SK-N-SH (cell line): ENCODE measurements around the gene PLEKHA6.

Source experiments
- CHD2 ChIP-seq: fragments of 150-350 bp; IDR thresholded peaks from 2 replicates; pipeline ENCODE4 v1.6.1; 2018; ENCODE audit warnings: low read length; ENCODE audit not compliant: partially characterized antibody
- CTCF ChIP-seq: fragments of 200-600 bp; sonication (generic); IDR thresholded peaks from 2 replicates; pipeline ENCODE4 v1.6.1; 2017; ENCODE audit warnings: antibody characterized with exemption, mild to moderate bottlenecking, moderate library complexity
- ELF1 ChIP-seq: IDR thresholded peaks from 2 replicates; pipeline ENCODE4 v1.4.0; 2012
- GABPA ChIP-seq: IDR thresholded peaks from 2 replicates; pipeline ENCODE4 v1.4.0; 2012; ENCODE audit warnings: low read depth, mild to moderate bottlenecking
- MXI1 ChIP-seq: IDR thresholded peaks from 2 replicates; pipeline ENCODE4 v1.6.1; 2012; ENCODE audit warnings: mild to moderate bottlenecking, low read depth, low read length, improper control_type of control experiment
- POLR2AphosphoS5 ChIP-seq: IDR thresholded peaks from 2 replicates; pipeline ENCODE4 v1.6.1; 2012; ENCODE audit warnings: low read depth, low read length
- RCOR1 ChIP-seq: fragments of 150-350 bp; IDR thresholded peaks from 2 replicates; pipeline ENCODE4 v1.6.1; 2017; ENCODE audit warnings: antibody characterized with exemption, low read length
- REST ChIP-seq: IDR thresholded peaks from 2 replicates; pipeline ENCODE4 v1.6.1; 2012; ENCODE audit warnings: mild to moderate bottlenecking, low read depth, low read length, moderate library complexity
- SIN3A ChIP-seq: IDR thresholded peaks from 2 replicates; pipeline ENCODE4 v1.6.1; 2012; ENCODE audit warnings: low read depth, mild to moderate bottlenecking, low read length, moderate library complexity, borderline replicate concordance
- TAF1 ChIP-seq: IDR thresholded peaks from 2 replicates; pipeline ENCODE4 v1.6.1; 2012; ENCODE audit warnings: low read depth, mild to moderate bottlenecking, low read length, moderate library complexity, borderline replicate concordance
- TEAD4 ChIP-seq: IDR thresholded peaks from 2 replicates; pipeline ENCODE4 v1.4.0; 2012; ENCODE audit warnings: mild to moderate bottlenecking, borderline replicate concordance; ENCODE audit not compliant: insufficient read depth

DNA sequence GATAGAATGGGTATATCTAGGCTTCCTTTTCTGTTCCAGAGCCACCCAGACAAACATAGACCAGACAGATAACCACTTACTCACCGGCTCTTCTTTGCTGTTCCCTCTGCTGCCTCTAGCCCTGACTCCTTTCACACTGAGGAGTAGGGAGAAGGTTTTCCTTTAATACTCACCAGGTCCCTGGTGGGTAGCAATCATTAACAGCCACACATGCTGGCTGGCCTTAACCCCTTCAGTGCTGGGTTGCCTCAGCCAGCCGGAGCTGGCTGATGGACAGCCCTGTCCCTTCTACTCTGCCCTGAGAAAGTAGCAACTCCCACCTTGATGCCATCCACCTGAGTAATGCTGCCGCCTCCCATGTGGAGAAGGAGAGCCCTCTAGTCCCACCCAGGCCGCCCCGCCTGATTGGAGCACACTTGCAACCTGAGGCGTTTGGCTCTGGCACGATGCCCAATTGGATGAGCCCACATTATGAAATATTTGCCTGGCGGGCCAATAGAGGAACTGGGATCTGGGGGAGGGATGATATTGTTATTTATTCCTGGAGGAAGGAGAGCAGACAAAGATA lies 71.6 kb downstream of the PLEKHA6 start:
- TF ChIP-seq CTCF (no peak), CHD2 (no peak), TEAD4 (no peak), TAF1 (no peak), POLR2AphosphoS5 (no peak; the same call in 1 of the 2 replicates), MXI1 (peak; percentile 90), GABPA (no peak), RCOR1 (peak; percentile 54; the same call in 1 of the 2 replicates), SIN3A (no peak), REST (no peak), ELF1 (no peak)
